NCI-H82 (cell line): ENCODE measurements around the gene VOPP1.
A peak's percentile ranks its signal among the peaks of the same experiment; 100 is the strongest.

Experiments used
- DNase-seq: peaks from one replicate; lab custom pipeline; 2025; lab: John Stamatoyannopoulos, UW

Gene VOPP1

GRCh38 chr7:55432939-55433784, 139.1 kb downstream of the VOPP1 start:
- peak; percentile 81 for DNase-seq

- no peak for DNase-seq
Measured at GRCh38 chr7:55432506-55432905, 139.8 kb downstream of the VOPP1 start.

DNA sequence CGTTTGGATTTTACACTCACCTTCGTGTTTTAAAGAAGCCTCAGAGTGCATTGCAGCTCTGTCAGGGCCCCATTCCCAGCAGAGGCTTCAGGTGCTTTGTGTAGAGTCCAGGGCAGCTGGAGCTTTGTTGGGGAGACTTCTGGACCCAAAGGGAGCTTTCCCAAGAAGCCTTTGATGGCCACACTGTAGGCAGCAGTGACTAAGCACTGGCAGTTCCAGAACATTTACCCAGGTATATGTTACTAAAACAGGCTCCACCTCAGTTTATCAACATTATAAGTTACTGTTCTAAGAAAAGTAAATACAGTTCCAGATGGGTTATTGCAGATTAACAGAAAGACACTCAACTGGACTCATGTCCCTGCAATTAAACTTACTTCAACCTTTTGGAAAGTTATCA, 140.4 kb downstream of the VOPP1 start:
- no peak for DNase-seq

GRCh38 chr7:55429835-55430499, 142.3 kb downstream of the VOPP1 start:
- no peak for DNase-seq

GRCh38 chr7:55427800-55428199, 144.5 kb downstream of the VOPP1 start:
- no peak for DNase-seq

- DNase-seq = no peak
Measured at GRCh38 chr7:55427342-55427741, 145.0 kb downstream of the VOPP1 start.

DNA sequence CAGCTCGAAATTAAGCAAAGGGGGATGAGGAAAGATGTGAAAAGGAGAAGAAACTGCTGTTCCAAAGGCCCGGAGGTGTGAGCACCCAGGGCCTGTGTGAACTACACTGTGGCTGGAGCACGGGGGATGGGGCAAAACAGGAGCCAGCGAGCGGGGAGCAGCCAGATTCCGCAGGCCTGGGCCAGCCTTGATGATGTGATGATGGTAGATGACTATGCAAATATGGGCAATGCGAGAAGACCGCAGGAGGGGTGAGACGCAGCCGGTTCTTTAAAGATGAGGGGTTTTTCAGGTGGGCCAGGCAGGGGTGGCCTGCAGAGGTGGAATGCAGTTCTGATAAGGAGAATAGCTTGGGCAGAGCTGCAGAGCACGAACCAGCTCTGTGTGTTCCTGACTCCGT, 145.6 kb downstream of the VOPP1 start:
- DNase-seq = no peak

DNA sequence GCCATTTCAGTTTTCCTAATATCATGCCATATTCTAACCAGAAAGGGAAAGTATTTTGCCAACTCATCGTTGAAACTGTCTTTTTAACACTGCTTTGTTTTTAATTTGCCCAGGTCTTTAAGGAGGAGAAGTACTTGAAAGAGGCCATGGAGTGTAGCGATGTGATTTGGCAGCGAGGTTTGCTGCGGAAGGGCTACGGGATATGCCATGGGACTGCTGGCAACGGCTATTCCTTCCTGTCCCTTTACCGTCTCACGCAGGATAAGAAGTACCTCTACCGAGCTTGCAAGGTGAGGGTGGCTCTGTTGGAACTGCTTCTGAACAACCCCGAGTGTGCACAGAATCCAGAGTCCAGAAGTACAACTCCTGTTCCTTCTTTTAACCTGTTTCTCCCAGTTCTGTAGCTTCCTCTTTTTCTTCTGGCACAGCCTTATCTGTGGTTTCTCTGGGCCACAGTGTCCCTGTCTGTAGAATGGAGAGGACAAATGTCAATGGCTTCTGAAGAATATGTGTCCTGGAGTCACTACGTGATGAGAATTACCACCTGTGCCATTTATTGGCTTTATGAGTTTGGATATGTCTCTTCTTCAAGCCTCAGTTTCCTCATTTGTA, 147.1 kb downstream of the VOPP1 start:
- no peak for DNase-seq

DNA sequence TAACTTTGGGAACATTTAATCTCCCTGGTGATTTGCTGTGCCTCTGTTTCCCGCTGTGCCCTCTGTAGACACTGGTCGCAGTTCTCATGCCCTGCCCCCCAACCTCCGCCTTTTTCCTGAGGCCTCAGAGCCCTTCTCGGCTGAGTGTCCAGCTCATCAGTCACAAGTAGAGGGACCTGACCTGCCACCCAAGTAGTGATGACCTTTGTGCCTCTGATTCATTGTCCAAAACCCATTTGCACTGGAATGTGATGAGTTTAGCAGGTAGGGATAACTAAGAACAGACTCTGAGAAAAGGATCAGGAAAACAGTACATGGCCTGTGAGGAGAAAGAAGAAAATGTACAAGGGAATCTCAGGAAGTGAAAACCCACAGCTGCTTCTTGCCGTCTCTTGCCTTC, 148.4 kb downstream of the VOPP1 start:
- DNase-seq = no peak

GRCh38 chr7:55423277-55423711, 149.0 kb downstream of the VOPP1 start:
- DNase-seq = no peak
